Osteoblast (primary cell): ENCODE measurements around the gene RAB33B. TPM values are rescaled to one million over a fixed set of nuclear protein-coding genes. Genes with fewer than 3 reads are reported as not detected.

Source experiments
- DNase-seq: peaks from one replicate; pipeline ENCODE4 v3.0.0; 2011; ENCODE audit warnings: low spot score, mixed read lengths; ENCODE audit not compliant: insufficient read length; ENCODE audit errors: missing footprints
- H2AFZ ChIP-seq: 2 replicates; pipeline ENCODE4 v1.6.0; 2011; ENCODE audit warnings: mild to moderate bottlenecking, low read length
- H3K27ac ChIP-seq: 2 replicates; pipeline ENCODE4 v1.5.1; 2011; ENCODE audit warnings: mild to moderate bottlenecking, low read depth, low read length, moderate library complexity
- H3K27me3 ChIP-seq: 2 replicates; pipeline ENCODE4 v1.6.0; 2012; ENCODE audit warnings: mild to moderate bottlenecking, control low read depth, inconsistent platforms, low read length, moderate library complexity; ENCODE audit not compliant: insufficient read depth
- H3K36me3 ChIP-seq: 2 replicates; pipeline ENCODE4 v1.5.1; 2011; ENCODE audit warnings: mild to moderate bottlenecking, low read length, control low read depth, moderate library complexity; ENCODE audit not compliant: insufficient read depth
- H3K4me1 ChIP-seq: 2 replicates; pipeline ENCODE4 v1.5.1; 2011; ENCODE audit warnings: mild to moderate bottlenecking, low read length, control low read depth, moderate library complexity; ENCODE audit not compliant: insufficient read depth
- H3K4me2 ChIP-seq: 2 replicates; pipeline ENCODE4 v1.6.0; 2011; ENCODE audit warnings: mild to moderate bottlenecking, low read length; ENCODE audit not compliant: insufficient read depth
- H3K4me3 ChIP-seq: fragments of 200-600 bp; sonication (generic); 3 replicates; pipeline ENCODE4 v1.5.1; 2012; ENCODE audit warnings: mild to moderate bottlenecking, low read length, inconsistent platforms; ENCODE audit not compliant: insufficient read depth
- H3K79me2 ChIP-seq: 2 replicates; pipeline ENCODE4 v1.6.0; 2012; ENCODE audit warnings: mild to moderate bottlenecking, low read length, control low read depth, inconsistent platforms; ENCODE audit not compliant: insufficient read depth
- H3K9me3 ChIP-seq: 2 replicates; pipeline ENCODE4 v1.5.1; 2011; ENCODE audit warnings: low read depth, low read length, control low read depth
- H4K20me1 ChIP-seq: 2 replicates; pipeline ENCODE4 v1.6.0; 2012; ENCODE audit warnings: mild to moderate bottlenecking, low read length, control low read depth; ENCODE audit not compliant: insufficient read depth
- CTCF ChIP-seq: IDR thresholded peaks from 2 replicates; pipeline ENCODE4 v1.5.1; 2011; ENCODE audit warnings: mild to moderate bottlenecking, low read depth, low read length, moderate library complexity; ENCODE audit errors: extremely low read depth
- total RNA-seq: library from RNA; depleted of rRNA; stranded (reverse); fragments of >200 nt; gene quantifications from 2 replicates; pipeline ENCODE4 v1.2.3, GENCODE V29; 2012

RAB33B gene
- total RNA-seq, 1 donor, result 24.6 TPM

- Histone ChIP-seq H3K36me3 (no peaks in the 10 kb centered on the region), H3K4me1 (peaks cover 9% of the 10 kb centered on the region), H3K27me3 (no peaks in the 10 kb centered on the region), H4K20me1 (no peaks in the 10 kb centered on the region), H2AFZ (no peak overlapping the region), H3K4me2 (no peak overlapping the region), H3K79me2 (no peaks in the 10 kb centered on the region), H3K4me3 (no peak overlapping the region), H3K9me3 (no peaks in the 10 kb centered on the region), H3K27ac (no peak overlapping the region)
- DNase-seq, result no peak
- no peak for TF ChIP-seq CTCF
Measured at GRCh38 chr4:139488442-139488841, 34.5 kb downstream of the RAB33B start.

DNA sequence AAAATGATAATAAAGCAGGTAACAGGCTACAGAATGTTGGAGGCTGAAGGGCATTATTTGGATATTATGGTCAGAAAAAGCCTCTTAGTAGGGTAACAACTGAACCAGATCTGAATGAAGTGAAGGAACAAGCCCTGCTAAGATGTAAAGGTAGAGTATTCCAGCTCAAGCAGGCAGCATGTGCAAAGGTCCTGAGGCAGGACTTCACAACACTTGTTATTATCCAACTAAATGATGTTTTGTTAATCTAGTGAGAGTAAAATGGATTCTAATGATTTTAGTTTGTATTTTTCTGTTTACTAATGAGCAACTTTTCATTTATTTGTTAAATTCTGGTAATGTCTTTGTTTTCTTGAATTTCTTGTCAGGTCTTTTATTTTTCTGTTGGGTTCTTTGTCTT is 35.7 kb downstream of the RAB33B start:
- H4K20me1 ChIP-seq, result no peaks in the 10 kb centered on the region
- H3K27me3 ChIP-seq, result no peaks in the 10 kb centered on the region
- H3K36me3 ChIP-seq, result no peaks in the 10 kb centered on the region
- DNase-seq, result no peak
- peaks cover 9% of the 10 kb centered on the region for H3K4me1 ChIP-seq
- no peak overlapping the region for H3K4me2 ChIP-seq
- H3K79me2 ChIP-seq, result no peaks in the 10 kb centered on the region
- no peak overlapping the region for H3K27ac ChIP-seq
- H3K9me3 ChIP-seq, result no peaks in the 10 kb centered on the region
- H2AFZ ChIP-seq, result no peak overlapping the region
- no peak overlapping the region for H3K4me3 ChIP-seq
- no peak for TF ChIP-seq CTCF

GRCh38 chr4:139492429-139492828 is 38.5 kb downstream of the RAB33B start:
- H3K9me3 ChIP-seq, result no peaks in the 10 kb centered on the region
- no peaks in the 10 kb centered on the region for H3K36me3 ChIP-seq
- DNase-seq, result no peak
- no peak overlapping the region for H3K4me3 ChIP-seq
- no peaks in the 10 kb centered on the region for H3K27me3 ChIP-seq
- H2AFZ ChIP-seq, result no peak overlapping the region
- no peaks in the 10 kb centered on the region for H4K20me1 ChIP-seq
- no peak overlapping the region for H3K4me2 ChIP-seq
- H3K4me1 ChIP-seq, result peaks cover 3% of the 10 kb centered on the region
- TF ChIP-seq CTCF, result no peak
- no peaks in the 10 kb centered on the region for H3K79me2 ChIP-seq
- no peak overlapping the region for H3K27ac ChIP-seq

- H3K9me3 ChIP-seq, result no peaks in the 10 kb centered on the region
- no peaks in the 10 kb centered on the region for H3K36me3 ChIP-seq
- no peaks in the 10 kb centered on the region for H3K27me3 ChIP-seq
Measured at GRCh38 chr4:139493176-139493575, 39.3 kb downstream of the RAB33B start.

More at GRCh38 chr4:139493176-139493575, 39.3 kb downstream of the RAB33B start:
- Histone ChIP-seq H3K4me2 (no peak overlapping the region), H4K20me1 (no peaks in the 10 kb centered on the region), H3K79me2 (no peaks in the 10 kb centered on the region), H3K27ac (no peak overlapping the region), H2AFZ (no peak overlapping the region), H3K4me1 (peaks cover 4% of the 10 kb centered on the region), H3K4me3 (no peak overlapping the region)
- TF ChIP-seq CTCF, result no peak
- no peak for DNase-seq
